ENCODE data around the gene BUD31.

The BUD31 gene

GRCh38 chr7:99365318-99366141 is 43.2 kb upstream of the BUD31 start (continued):
- no peak for TF ChIP-seq KLF10 (tag by site-specific recombination; IDR thresholded peaks at IDR 0.05)
- TF ChIP-seq ZNF645 (tag by site-specific recombination; IDR thresholded peaks at IDR 0.05) = no peak
- TF ChIP-seq ZBTB10 (tag by site-specific recombination; IDR thresholded peaks at IDR 0.05) = no peak
- TF ChIP-seq ZNF544 (tag by site-specific recombination; IDR thresholded peaks at IDR 0.05) = no peak
- TF ChIP-seq KLF17 (tag by site-specific recombination; IDR thresholded peaks at IDR 0.05) = peak; percentile 65
- no peak for TF ChIP-seq ZNF488 (tag by site-specific recombination; IDR thresholded peaks at IDR 0.05)
- no peak for TF ChIP-seq ZFP37 (tag by site-specific recombination; IDR thresholded peaks at IDR 0.05)
- no peak for TF ChIP-seq ZNF707 (tag by site-specific recombination; IDR thresholded peaks at IDR 0.05)
- no peak for TF ChIP-seq RBAK (tag by site-specific recombination; IDR thresholded peaks at IDR 0.05)
- no peak for TF ChIP-seq KLF9 (tag by site-specific recombination; IDR thresholded peaks at IDR 0.05; ENCODE audit: low read depth)
- TF ChIP-seq IKZF3 (tag by site-specific recombination; IDR thresholded peaks at IDR 0.05) = no peak
- no peak for TF ChIP-seq ZSCAN18 (tag by site-specific recombination; IDR thresholded peaks at IDR 0.05)
- no peak for TF ChIP-seq ZFHX2 (tag by site-specific recombination; conservative IDR thresholded peaks at IDR 0.05)
- TF ChIP-seq ZNF610 (tag by site-specific recombination; IDR thresholded peaks at IDR 0.05; ENCODE audit: borderline replicate concordance) = no peak
- TF ChIP-seq ZBTB17 (tag by site-specific recombination; IDR thresholded peaks at IDR 0.05) = no peak
- TF ChIP-seq ZBTB1 (tag by site-specific recombination; IDR thresholded peaks at IDR 0.05) = no peak
- no peak for TF ChIP-seq KLF8 (tag by site-specific recombination; IDR thresholded peaks at IDR 0.05)
- TF ChIP-seq SP3 (tag by site-specific recombination; IDR thresholded peaks at IDR 0.05) = no peak
- TF ChIP-seq ZNF169 (tag by site-specific recombination; IDR thresholded peaks at IDR 0.05) = no peak

GRCh38 chr7:99366646-99367045 is 42.1 kb upstream of the BUD31 start:
- Histone ChIP-seq H3K36me3 (ENCODE audit: control insufficient read depth in 2 of 2, insufficient read depth in 1 of 2, low read length in 2 of 2) (peaks cover 25 to 47% of the 10 kb centered on the region in 2 experiments), H3K27ac (ENCODE audit: extremely low read depth, low read depth, low read length) (no peak overlapping the region), H3K9me3 (ENCODE audit: control insufficient read depth, insufficient read depth, low read depth, low read length) (no peaks in the 10 kb centered on the region), H3K4me1 (ENCODE audit: control insufficient read depth, insufficient read depth, low read length) (no peaks in the 10 kb centered on the region), H3K4me3 (ENCODE audit: low read depth, low read length) (no peak overlapping the region)
- CTCF ChIA-PET = interaction anchor here (1.2 to 2.0 kb wide), 2 partner anchors 20 to 49 kb away, joined by 3 to 10 read pairs; no protein-coding TSS in a partner anchor
- POLR2A ChIA-PET = no interaction called here
- no peak for TF ChIP-seq ZNF350 (tag by site-specific recombination; IDR thresholded peaks at IDR 0.05)
- TF ChIP-seq ZNF629 (tag by site-specific recombination; IDR thresholded peaks at IDR 0.05) = no peak
- TF ChIP-seq ZNF398 (tag by site-specific recombination; IDR thresholded peaks at IDR 0.05) = no peak
- TF ChIP-seq PRDM4 (tag by site-specific recombination; IDR thresholded peaks at IDR 0.05) = peak; percentile 33; the same call in 1 of the 2 replicates
- TF ChIP-seq ZNF707 (tag by site-specific recombination; IDR thresholded peaks at IDR 0.05) = no peak
- 0 out of 2 replicates have a peak, but pooled peaks have one; percentile 12 for TF ChIP-seq GLIS2 (tag by site-specific recombination; IDR thresholded peaks at IDR 0.05)
- no peak for TF ChIP-seq ZNF324 (tag by site-specific recombination; IDR thresholded peaks at IDR 0.05)

Data from HEK293 (cell line).